Midbrain (tissue), 1 donor: ENCODE data around the gene ADAMTS9.

Experiments used
- DNase-seq: peaks from one replicate; lab custom pipeline; 2025; lab: John Stamatoyannopoulos, UW

ADAMTS9 gene

DNA sequence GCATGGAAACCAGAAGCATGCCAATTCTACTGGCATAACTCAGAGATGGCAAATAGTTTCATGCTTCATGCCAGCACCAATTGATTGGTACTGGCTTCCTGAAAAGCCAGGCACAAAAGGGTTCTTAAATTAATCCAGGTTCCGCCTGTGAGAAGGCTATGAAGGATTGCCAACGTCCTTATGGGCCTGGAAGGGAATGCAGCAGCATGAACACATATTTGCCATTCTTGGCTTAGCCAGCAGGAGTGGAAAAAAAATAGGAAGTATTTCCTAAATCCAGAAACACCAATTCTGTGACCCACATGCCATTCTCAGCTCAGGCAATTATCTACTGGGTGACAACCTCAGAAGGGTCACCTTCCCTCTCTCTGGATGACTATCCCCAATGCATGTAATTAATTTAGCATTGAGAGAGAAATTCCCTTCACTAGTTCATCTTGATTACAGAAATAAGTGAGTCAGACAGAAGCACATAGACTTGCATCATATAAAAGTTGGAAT lies 36.0 kb downstream of the ADAMTS9 start:
- DNase-seq, result no peak

DNA sequence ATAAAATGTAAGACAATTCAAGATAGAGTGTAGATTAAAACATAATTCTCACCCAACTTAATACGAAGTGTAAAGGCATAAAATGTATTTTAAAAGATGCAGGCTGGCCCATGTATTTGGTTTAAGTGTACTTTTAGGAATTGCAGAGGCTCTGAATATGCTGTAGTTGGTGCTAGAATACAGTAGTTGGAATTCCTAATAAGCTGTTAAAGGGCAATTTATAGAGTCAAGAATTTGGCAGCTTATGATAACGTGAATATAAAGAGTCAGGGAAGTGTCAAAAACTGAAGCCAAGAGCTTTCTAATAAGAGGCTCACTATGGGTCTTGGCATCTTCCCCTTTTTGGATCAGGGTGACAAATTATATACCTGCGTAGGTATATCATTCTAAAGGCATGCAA lies 36.5 kb downstream of the ADAMTS9 start:
- no peak for DNase-seq

GRCh38 chr3:64650715-64651114 lies 37.1 kb downstream of the ADAMTS9 start:
- no peak for DNase-seq

GRCh38 chr3:64650096-64650622 lies 37.6 kb downstream of the ADAMTS9 start:
- DNase-seq, result no peak

GRCh38 chr3:64648927-64649906 lies 38.6 kb downstream of the ADAMTS9 start:
- DNase-seq, result no peak

DNA sequence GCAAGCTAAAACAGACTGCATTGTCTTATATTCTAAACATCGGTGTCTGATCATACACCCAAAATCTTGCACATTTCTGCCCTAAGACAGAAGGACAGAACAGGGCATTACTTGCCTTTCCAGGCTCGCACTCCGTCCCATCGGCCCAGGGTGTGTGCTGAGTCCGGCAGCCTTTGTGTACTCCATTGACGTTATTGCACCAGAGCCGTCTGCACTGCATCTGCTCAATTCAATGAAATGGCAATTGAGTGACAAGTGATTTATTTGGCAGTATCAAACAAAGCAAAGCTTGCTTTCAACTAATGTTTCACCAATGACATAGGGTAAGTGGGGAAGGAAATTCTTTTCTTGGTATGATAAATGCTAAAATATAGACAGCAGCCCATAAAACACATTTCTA lies 40.0 kb downstream of the ADAMTS9 start:
- no peak for DNase-seq

- no peak for DNase-seq
These were observed 42.6 kb downstream of the ADAMTS9 start for GRCh38 chr3:64645243-64645642.

- no peak for DNase-seq
These were observed 43.3 kb downstream of the ADAMTS9 start for GRCh38 chr3:64644483-64644882.

- DNase-seq, result no peak
These were observed 45.3 kb downstream of the ADAMTS9 start for GRCh38 chr3:64642327-64643151.

GRCh38 chr3:64638981-64639481 lies 48.8 kb downstream of the ADAMTS9 start:
- no peak for DNase-seq

GRCh38 chr3:64638511-64638910 lies 49.3 kb downstream of the ADAMTS9 start:
- no peak for DNase-seq

DNA sequence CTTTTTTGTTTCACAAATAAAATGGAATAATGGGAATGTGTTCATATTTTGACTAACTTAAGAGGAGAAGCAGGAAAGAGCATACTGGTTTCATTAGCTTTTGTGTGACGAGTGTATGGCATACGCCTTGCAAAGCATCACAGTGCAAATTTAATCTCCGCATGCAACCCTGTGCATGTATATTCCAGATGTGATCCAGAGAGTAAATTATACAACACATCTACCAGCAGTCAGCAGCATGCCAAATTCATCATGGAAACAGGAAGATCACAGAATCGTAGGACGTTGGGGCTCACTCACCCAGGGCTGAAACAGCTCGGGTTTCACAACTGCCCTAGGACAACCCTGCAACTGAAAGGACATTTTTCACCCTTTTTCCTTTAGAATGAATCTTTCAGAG lies 53.4 kb downstream of the ADAMTS9 start:
- no peak for DNase-seq

- DNase-seq, result no peak
These were observed 55.8 kb downstream of the ADAMTS9 start for GRCh38 chr3:64631951-64632350.

- DNase-seq, result no peak
These were observed 60.1 kb downstream of the ADAMTS9 start for GRCh38 chr3:64627471-64628321.

DNA sequence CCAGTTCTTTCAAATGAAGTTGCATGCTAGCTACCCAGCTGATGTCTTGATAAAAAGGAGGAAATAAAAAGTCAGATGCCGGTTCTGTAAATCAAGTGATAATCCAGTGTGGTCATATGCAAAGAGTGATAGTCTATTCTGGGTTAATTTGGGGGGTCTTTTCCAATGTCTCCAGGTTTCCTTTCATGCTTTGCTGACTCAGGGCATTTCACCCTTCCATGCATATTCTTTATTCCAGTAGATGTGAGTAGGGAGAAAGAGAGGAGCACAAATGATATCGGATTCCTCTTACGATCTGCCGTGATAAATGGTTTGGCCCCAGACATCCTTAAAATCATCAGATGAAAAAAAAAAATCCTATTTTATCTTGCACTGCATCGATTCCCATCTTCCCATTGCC lies 60.8 kb downstream of the ADAMTS9 start:
- DNase-seq, result no peak

GRCh38 chr3:64625381-64625780 lies 62.4 kb downstream of the ADAMTS9 start:
- no peak for DNase-seq

GRCh38 chr3:64623125-64623524 lies 64.7 kb downstream of the ADAMTS9 start:
- DNase-seq, result no peak

GRCh38 chr3:64621726-64622395 lies 65.9 kb downstream of the ADAMTS9 start:
- DNase-seq, result no peak

DNA sequence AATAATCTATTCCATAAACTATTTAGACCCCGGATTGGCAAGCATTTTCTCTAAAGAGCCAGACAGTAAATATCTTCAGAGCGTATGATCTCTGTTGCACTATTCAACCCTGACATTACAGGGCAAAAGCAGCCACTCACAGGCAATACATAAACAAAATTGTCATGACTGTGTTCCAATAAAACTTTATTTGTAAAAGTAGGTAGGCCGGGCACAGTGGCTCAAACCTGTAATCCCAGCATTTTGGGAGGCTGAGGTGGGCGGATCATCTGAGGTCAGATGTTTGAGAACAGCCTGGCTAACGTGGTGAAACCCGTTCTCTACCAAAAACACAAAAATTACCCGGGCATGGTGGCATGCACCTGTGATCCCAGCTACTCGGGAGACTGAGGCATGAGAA lies 66.5 kb downstream of the ADAMTS9 start:
- no peak for DNase-seq

DNA sequence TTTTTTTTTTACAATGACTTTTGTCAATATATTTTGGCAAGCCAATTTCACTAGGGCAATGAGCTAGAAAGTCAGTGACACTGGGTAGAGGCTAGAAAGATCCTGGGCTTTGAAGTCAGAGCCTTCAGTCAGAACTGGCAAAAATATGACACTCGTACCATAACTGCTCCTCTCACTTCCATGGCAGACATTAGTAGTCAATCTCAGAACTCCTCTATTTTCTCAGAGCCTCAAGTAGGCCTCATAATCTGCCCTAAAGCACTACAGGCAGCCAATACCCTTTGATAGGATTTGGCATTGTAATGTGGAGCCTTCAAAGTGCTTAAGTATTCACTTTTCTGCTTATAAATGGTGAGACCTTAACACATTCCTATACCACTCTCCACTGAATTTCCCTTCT lies 67.8 kb downstream of the ADAMTS9 start:
- DNase-seq, result no peak

DNA sequence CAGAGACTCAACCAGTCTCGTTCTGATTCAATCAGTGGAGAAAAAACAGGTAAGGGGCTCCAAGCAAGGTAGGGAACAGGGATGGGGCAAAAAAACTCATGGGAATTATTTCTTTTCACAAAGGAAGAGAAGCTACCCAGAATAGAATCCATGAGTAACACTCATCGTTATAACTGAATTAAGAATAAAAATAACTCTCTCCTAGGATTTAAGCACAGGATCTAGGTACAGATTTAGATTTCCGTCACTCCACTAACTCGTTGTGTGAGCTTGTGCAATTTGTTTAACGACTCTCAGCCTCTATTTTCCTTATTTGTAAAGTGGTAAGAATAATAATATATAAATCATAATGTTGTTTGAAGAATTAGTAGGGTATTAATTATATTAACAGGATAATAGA lies 68.6 kb downstream of the ADAMTS9 start:
- DNase-seq, result no peak
